RWPE2 (cell line): ENCODE data around the gene FBXO36.

Source experiments
- ATAC-seq: fragments of 200-7000 bp; cut with Tn5 transposase; 3 replicates; pipeline ENCODE4 v1.9.1; 2021; ENCODE audit warnings: low read depth
- DNase-seq: peaks from one replicate; pipeline ENCODE4 v3.0.0-alpha.2; 2020; ENCODE audit warnings: low spot score
- H3K27ac ChIP-seq: fragments of 450-650 bp; 2 replicates; pipeline ENCODE4 v1.5.1; 2017; ENCODE audit warnings: mild to moderate bottlenecking; ENCODE audit not compliant: poor library complexity, severe bottlenecking
- H3K27me3 ChIP-seq: fragments of 250-450 bp; sonication (Bioruptor Pico); 2 replicates; pipeline ENCODE4 v1.5.1; 2021; ENCODE audit warnings: mild to moderate bottlenecking, moderate library complexity; ENCODE audit not compliant: insufficient read depth, poor library complexity, severe bottlenecking
- H3K36me3 ChIP-seq: fragments of 250-450 bp; sonication (Bioruptor Pico); 2 replicates; pipeline ENCODE4 v1.5.1; 2020; ENCODE audit warnings: low read depth, mild to moderate bottlenecking, moderate library complexity
- H3K4me1 ChIP-seq: fragments of 250-450 bp; sonication (Bioruptor Pico); 2 replicates; pipeline ENCODE4 v1.5.1; 2021; ENCODE audit warnings: mild to moderate bottlenecking, moderate library complexity; ENCODE audit not compliant: insufficient read depth, poor library complexity, severe bottlenecking
- H3K4me3 ChIP-seq: fragments of 250-450 bp; sonication (Bioruptor Pico); 2 replicates; pipeline ENCODE4 v1.5.1; 2021; ENCODE audit warnings: mild to moderate bottlenecking, moderate library complexity; ENCODE audit not compliant: severe bottlenecking
- H3K9me3 ChIP-seq: fragments of 250-450 bp; sonication (Bioruptor Pico); 2 replicates; pipeline ENCODE4 v1.5.1; 2021; ENCODE audit warnings: mild to moderate bottlenecking, moderate library complexity; ENCODE audit not compliant: severe bottlenecking
- TF ChIP-seq, protein P1 (sequence below): fragments of 450-650 bp; IDR thresholded peaks from one replicate; pipeline ENCODE4 v1.5.1; 2017; ENCODE audit warnings: mild to moderate bottlenecking, moderate library complexity; ENCODE audit not compliant: poor library complexity, severe bottlenecking

The FBXO36 gene

DNA sequence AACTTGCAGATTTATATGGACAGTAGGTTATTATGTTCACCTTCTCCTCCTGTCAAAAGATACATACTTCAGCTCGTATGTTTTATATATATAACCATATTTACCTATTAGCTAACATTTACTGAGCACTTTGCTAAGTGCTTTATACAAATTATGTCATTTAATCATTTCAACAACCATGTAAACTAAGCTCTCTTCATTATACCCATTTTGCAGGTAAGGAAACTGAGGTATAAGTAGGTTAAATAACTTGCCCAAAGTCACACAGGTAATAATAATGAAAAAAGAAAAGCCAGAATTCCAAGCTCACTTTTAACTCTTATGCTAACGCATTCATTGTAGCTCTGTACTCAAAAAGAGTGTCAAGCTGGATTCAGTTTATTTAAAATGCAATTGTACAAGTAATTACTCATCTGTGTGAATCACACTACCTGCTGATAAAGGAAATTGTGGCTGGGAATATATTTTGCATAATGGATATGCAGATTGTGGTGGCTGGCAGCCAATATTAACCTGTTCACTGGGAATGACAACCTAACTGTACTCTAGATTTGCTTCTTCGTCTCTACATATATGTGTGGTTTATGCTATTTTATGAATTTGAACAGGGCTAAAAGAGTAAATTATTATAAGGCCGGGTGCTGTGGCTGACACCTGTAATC is 125.8 kb downstream of the FBXO36 start:
- Histone ChIP-seq H3K9me3 (no peaks in the 10 kb centered on the region), H3K27ac (no peak overlapping the region), H3K4me1 (no peaks in the 10 kb centered on the region), H3K36me3 (no peaks in the 10 kb centered on the region), H3K4me3 (no peak overlapping the region), H3K27me3 (no peaks in the 10 kb centered on the region)
- ATAC-seq, result no peak
- DNase-seq, result no peak
- TF ChIP-seq, protein P1, sequence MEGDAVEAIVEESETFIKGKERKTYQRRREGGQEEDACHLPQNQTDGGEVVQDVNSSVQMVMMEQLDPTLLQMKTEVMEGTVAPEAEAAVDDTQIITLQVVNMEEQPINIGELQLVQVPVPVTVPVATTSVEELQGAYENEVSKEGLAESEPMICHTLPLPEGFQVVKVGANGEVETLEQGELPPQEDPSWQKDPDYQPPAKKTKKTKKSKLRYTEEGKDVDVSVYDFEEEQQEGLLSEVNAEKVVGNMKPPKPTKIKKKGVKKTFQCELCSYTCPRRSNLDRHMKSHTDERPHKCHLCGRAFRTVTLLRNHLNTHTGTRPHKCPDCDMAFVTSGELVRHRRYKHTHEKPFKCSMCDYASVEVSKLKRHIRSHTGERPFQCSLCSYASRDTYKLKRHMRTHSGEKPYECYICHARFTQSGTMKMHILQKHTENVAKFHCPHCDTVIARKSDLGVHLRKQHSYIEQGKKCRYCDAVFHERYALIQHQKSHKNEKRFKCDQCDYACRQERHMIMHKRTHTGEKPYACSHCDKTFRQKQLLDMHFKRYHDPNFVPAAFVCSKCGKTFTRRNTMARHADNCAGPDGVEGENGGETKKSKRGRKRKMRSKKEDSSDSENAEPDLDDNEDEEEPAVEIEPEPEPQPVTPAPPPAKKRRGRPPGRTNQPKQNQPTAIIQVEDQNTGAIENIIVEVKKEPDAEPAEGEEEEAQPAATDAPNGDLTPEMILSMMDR, result no peak

DNA sequence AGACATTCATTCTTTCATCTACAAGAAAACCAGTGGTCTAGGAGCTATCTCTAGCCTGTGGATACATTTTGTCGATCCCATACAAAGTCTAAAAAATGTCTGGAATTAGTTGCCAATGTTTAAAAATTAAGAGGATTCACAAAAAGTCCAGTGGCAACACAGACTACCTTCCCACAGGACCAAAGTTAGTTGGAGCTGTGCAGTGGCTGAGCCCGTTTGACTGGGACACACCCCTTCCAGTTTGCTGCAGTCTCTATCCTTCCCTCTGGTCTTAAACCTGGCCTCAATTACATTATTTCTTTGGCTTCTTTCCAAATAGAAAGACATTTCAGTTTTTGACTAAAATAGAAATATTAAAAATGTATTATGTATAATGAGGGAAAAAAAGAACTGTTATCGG is 127.8 kb downstream of the FBXO36 start:
- ATAC-seq (no peak), DNase-seq (no peak)
- TF ChIP-seq, protein P1, result no peak
- no peak overlapping the region for H3K4me3 ChIP-seq
- peaks cover 19% of the 10 kb centered on the region for H3K4me1 ChIP-seq
- no peaks in the 10 kb centered on the region for H3K9me3 ChIP-seq
- H3K27me3 ChIP-seq, result no peaks in the 10 kb centered on the region
- H3K36me3 ChIP-seq, result no peaks in the 10 kb centered on the region
- no peak overlapping the region for H3K27ac ChIP-seq

DNA sequence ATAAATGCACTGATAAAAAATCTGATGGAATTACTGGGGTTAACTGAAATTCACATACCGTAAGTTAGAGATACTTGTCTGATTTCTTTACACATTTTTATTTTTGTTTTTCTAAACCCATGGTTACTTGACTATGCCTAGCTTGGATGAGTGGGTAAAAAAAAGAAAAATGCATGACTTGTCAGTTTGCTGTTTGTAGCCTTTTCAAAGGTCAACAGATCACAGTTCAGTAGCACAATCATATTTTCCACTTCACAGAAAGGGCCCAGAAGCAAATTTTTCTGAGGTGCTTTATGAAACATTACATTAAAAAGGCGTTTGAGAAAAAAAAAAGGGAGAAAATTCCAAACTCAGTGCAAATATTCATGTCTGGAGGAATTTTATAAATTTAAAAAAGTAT is 130.0 kb downstream of the FBXO36 start:
- ATAC-seq, result no peak
- no peaks in the 10 kb centered on the region for H3K27me3 ChIP-seq
- no peak overlapping the region for H3K27ac ChIP-seq
- no peak overlapping the region for H3K4me3 ChIP-seq
- H3K9me3 ChIP-seq, result no peaks in the 10 kb centered on the region
- TF ChIP-seq, protein P1, result no peak
- peaks cover 24% of the 10 kb centered on the region for H3K4me1 ChIP-seq
- no peak for DNase-seq
- H3K36me3 ChIP-seq, result peaks cover 4% of the 10 kb centered on the region; the same call in 1 of the 2 replicates

DNA sequence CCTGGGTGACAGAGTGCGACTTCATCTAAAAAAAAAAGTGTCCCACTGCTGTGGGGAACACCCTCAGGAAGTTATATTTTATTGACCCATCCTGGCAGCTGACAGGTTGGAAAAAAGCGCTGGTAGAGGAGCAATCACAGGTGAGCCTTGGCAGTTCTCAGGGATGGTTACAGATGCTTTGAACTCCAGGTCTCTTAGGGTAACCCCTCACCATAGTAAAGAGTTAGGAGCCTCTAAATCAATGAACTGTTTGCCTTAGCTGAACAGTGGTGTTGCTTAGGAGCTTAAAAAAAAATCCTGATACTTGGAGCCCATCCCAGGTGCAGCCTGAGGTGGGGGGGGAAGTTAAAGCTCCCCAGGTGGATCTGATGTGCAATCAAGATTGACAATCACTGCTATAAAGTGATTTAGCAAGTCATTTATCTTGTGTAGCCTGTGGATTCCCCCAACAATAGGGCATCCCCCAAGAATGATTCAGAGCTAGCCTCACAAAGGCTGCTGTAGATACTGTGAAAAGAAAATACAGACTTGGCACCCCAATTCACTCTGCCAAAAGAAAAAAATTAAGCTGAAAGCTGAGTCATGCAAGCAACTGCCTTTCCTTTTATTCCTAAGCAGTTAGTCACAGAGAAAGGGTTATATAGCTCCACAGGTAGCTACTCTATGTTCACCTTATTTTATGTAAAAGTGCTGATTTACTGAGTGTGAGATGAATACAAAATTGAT is 131.6 kb downstream of the FBXO36 start:
- H3K27ac ChIP-seq, result peak overlapping the region; percentile 71
- TF ChIP-seq, protein P1, result no peak
- no peak for DNase-seq

More for the DNA sequence above, 131.6 kb downstream of the FBXO36 start:
- no peaks in the 10 kb centered on the region for H3K27me3 ChIP-seq
- H3K9me3 ChIP-seq, result no peaks in the 10 kb centered on the region
- no peak overlapping the region for H3K4me3 ChIP-seq
- H3K4me1 ChIP-seq, result peaks cover 24% of the 10 kb centered on the region
- peak; percentile 94 for ATAC-seq
- H3K36me3 ChIP-seq, result peaks cover 8% of the 10 kb centered on the region; the same call in 1 of the 2 replicates
